Measurements from ENCODE around the gene FBXL15. TPM values are rescaled to one million over a fixed set of nuclear protein-coding genes. Genes with fewer than 3 reads are reported as not detected.

The FBXL15 gene
- total RNA-seq, 1 donor from 2014 or later, result 23.4 TPM

DNA sequence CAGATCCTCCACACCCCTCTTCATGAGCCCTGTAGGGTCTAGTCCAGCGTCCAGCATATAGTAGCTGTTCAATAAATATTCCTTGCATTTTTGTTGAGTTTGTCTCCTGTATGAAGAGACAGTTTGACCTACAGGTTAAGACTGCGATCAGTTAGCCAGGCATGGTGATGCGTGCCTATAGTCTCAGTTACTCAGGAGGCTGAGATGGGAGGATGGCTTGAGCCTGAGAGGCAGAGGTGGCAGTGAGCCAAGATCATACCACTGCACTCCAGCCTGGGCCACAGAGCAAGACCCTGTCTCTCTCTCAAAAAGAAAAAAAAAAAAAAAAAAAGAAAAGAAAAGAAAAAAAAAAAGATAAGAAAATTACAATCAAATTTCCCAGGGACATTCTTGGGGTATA is 16.9 kb downstream of the FBXL15 start:
- TF ChIP-seq, protein P1, sequence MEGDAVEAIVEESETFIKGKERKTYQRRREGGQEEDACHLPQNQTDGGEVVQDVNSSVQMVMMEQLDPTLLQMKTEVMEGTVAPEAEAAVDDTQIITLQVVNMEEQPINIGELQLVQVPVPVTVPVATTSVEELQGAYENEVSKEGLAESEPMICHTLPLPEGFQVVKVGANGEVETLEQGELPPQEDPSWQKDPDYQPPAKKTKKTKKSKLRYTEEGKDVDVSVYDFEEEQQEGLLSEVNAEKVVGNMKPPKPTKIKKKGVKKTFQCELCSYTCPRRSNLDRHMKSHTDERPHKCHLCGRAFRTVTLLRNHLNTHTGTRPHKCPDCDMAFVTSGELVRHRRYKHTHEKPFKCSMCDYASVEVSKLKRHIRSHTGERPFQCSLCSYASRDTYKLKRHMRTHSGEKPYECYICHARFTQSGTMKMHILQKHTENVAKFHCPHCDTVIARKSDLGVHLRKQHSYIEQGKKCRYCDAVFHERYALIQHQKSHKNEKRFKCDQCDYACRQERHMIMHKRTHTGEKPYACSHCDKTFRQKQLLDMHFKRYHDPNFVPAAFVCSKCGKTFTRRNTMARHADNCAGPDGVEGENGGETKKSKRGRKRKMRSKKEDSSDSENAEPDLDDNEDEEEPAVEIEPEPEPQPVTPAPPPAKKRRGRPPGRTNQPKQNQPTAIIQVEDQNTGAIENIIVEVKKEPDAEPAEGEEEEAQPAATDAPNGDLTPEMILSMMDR (IDR thresholded peaks at IDR 0.05; ENCODE audit: partially characterized antibody, unreplicated experiment), result no peak
- no peak overlapping the region for H3K4me3 Mint-ChIP-seq (ENCODE audit: unreplicated experiment)
- no peaks in the 10 kb centered on the region for H3K36me3 Mint-ChIP-seq (ENCODE audit: unreplicated experiment)
- peaks cover 5% of the 10 kb centered on the region for H3K9me3 Mint-ChIP-seq (ENCODE audit: unreplicated experiment)
- no peak for DNase-seq
- peaks cover 4% of the 10 kb centered on the region for H3K4me1 Mint-ChIP-seq (ENCODE audit: low read depth, unreplicated experiment)
- H3K27ac Mint-ChIP-seq (ENCODE audit: unreplicated experiment), result no peak overlapping the region
- H3K27me3 Mint-ChIP-seq (ENCODE audit: unreplicated experiment), result peaks cover 13% of the 10 kb centered on the region

GRCh38 chr10:102438374-102438773 is 17.7 kb downstream of the FBXL15 start:
- peaks cover 3% of the 10 kb centered on the region for H3K9me3 Mint-ChIP-seq (ENCODE audit: unreplicated experiment)
- H3K4me3 Mint-ChIP-seq (ENCODE audit: unreplicated experiment), result no peak overlapping the region
- no peaks in the 10 kb centered on the region for H3K36me3 Mint-ChIP-seq (ENCODE audit: unreplicated experiment)
- H3K27ac Mint-ChIP-seq (ENCODE audit: unreplicated experiment), result no peak overlapping the region
- no peak for DNase-seq
- H3K4me1 Mint-ChIP-seq (ENCODE audit: low read depth, unreplicated experiment), result peaks cover 4% of the 10 kb centered on the region
- H3K27me3 Mint-ChIP-seq (ENCODE audit: unreplicated experiment), result peaks cover 11% of the 10 kb centered on the region
- TF ChIP-seq, protein P1 (IDR thresholded peaks at IDR 0.05; ENCODE audit: partially characterized antibody, unreplicated experiment), result no peak

DNA sequence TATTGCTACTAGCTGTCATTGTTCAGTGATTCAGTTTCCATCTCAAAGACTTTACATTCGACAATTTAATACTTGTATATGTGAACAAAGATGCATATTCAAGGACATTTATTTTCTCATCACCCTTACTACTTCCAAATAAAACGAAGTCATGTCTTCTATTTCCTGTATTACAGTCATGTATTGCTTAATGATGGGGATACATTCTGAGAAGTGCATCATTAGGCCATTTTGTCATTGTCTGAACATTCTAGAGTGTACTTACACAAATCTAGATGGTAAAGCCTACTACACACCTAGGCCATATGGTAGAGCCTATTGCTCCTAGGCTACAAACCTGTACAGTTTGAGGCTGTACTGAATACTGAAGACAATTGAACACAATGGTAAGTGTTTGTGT is 24.2 kb downstream of the FBXL15 start:
- peaks cover 3% of the 10 kb centered on the region for H3K4me1 Mint-ChIP-seq (ENCODE audit: low read depth, unreplicated experiment)
- H3K4me3 Mint-ChIP-seq (ENCODE audit: unreplicated experiment), result no peak overlapping the region
- DNase-seq, result no peak
- H3K36me3 Mint-ChIP-seq (ENCODE audit: unreplicated experiment), result no peaks in the 10 kb centered on the region
- TF ChIP-seq, protein P1 (IDR thresholded peaks at IDR 0.05; ENCODE audit: partially characterized antibody, unreplicated experiment), result no peak
- H3K27me3 Mint-ChIP-seq (ENCODE audit: unreplicated experiment), result no peaks in the 10 kb centered on the region
- H3K27ac Mint-ChIP-seq (ENCODE audit: unreplicated experiment), result no peak overlapping the region
- peaks cover 4% of the 10 kb centered on the region for H3K9me3 Mint-ChIP-seq (ENCODE audit: unreplicated experiment)

DNA sequence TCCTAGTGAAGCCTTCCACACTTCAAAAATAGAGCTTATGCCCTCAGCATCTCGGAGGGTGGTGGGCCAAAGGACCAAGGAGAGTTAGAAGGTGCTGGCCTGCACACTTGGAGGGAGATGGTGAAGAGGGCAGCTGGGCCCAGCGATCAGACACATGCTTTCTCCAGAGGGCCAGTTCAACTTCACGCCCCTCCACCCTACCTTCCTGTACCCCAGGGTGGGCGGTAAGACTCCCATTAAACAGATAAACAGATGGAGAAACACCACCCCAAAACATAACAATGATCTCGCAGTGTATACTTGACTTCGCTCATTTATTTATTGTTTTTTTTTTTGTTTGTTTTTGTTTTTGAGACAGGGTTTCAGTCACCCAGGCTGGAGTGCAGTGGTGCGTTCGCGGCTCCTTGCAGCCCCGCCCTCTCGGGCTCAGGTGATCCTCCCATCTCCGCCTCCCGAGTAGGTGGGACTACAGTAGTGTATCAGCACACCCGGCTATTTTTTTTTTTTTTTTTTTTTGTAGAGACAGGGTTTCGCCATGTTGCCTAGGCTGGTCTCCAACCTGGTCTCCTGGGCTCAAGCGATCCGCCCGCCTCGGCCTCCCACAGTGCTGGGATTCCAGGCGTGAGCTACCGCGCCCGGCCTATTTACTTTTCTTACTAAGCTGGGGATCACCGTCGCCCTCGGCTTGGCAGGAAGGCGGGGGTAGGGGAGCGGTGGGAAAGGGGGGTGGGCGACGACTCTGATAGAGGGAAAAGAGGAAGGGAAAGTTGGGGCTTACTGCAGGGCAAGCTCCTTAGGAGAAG is 28.9 kb downstream of the FBXL15 start:
- Mint-ChIP-seq H3K4me1 (ENCODE audit: low read depth, unreplicated experiment) (peaks cover 3% of the 10 kb centered on the region), H3K4me3 (ENCODE audit: unreplicated experiment) (peak overlapping the region; percentile 94), H3K27ac (ENCODE audit: unreplicated experiment) (peak overlapping the region; percentile 76), H3K9me3 (ENCODE audit: unreplicated experiment) (peaks cover 6% of the 10 kb centered on the region), H3K27me3 (ENCODE audit: unreplicated experiment) (peaks cover 3% of the 10 kb centered on the region), H3K36me3 (ENCODE audit: unreplicated experiment) (no peaks in the 10 kb centered on the region)
- TF ChIP-seq, protein P1 (IDR thresholded peaks at IDR 0.05; ENCODE audit: partially characterized antibody, unreplicated experiment), result no peak
- DNase-seq, result peak; percentile 21

DNA sequence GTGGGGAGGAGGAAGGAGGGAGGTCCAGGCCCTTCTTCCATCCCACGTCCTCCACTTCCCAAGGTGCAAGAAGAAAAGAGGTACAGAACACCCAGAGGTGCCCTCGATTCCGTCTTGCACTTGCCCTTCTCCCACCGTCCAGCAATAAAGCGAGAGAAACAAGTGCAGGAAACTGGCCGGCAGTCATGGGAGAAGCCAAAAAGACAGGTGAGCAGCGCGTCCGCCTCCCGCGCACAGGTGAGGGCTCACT is 29.4 kb downstream of the FBXL15 start:
- Mint-ChIP-seq H3K4me1 (ENCODE audit: low read depth, unreplicated experiment) (peaks cover 6% of the 10 kb centered on the region), H3K9me3 (ENCODE audit: unreplicated experiment) (peaks cover 6% of the 10 kb centered on the region), H3K36me3 (ENCODE audit: unreplicated experiment) (no peaks in the 10 kb centered on the region), H3K27ac (ENCODE audit: unreplicated experiment) (peak overlapping the region; percentile 76), H3K27me3 (ENCODE audit: unreplicated experiment) (peaks cover 3% of the 10 kb centered on the region), H3K4me3 (ENCODE audit: unreplicated experiment) (peak overlapping the region; percentile 94)
- DNase-seq, result no peak
- TF ChIP-seq, protein P1 (IDR thresholded peaks at IDR 0.05; ENCODE audit: partially characterized antibody, unreplicated experiment), result no peak
